GM12874 (cell line): ENCODE measurements around the gene SUPT20HL2.

Source experiments
- TF ChIP-seq, protein P1 (sequence below): IDR thresholded peaks from 2 replicates; pipeline ENCODE4 v1.5.1; 2011; ENCODE audit warnings: low read depth, mild to moderate bottlenecking, control low read depth, low read length, moderate library complexity; ENCODE audit not compliant: insufficient read depth

Gene SUPT20HL2

GRCh38 chrX:24321741-24322395, 8.0 kb upstream of the SUPT20HL2 start:
- TF ChIP-seq, protein P1, sequence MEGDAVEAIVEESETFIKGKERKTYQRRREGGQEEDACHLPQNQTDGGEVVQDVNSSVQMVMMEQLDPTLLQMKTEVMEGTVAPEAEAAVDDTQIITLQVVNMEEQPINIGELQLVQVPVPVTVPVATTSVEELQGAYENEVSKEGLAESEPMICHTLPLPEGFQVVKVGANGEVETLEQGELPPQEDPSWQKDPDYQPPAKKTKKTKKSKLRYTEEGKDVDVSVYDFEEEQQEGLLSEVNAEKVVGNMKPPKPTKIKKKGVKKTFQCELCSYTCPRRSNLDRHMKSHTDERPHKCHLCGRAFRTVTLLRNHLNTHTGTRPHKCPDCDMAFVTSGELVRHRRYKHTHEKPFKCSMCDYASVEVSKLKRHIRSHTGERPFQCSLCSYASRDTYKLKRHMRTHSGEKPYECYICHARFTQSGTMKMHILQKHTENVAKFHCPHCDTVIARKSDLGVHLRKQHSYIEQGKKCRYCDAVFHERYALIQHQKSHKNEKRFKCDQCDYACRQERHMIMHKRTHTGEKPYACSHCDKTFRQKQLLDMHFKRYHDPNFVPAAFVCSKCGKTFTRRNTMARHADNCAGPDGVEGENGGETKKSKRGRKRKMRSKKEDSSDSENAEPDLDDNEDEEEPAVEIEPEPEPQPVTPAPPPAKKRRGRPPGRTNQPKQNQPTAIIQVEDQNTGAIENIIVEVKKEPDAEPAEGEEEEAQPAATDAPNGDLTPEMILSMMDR: no peak

DNA sequence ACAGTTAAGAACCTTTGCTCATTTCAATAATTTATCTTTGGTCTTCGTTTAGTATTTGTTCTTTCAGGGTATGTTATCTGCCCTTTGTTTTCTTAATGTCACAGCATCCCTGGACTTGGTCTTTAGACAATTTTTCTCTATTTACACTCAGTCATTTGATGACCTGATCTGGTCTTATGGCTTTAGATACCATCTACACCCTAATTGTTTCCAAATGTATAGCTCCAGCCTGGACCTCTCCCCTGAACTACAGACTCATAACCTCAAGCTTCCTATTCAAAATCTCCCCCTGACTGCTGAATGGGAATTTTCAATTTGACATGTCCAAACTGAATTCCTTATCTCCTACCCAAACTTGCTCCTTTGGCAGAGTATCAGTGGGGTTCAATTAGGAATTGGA, 3.7 kb upstream of the SUPT20HL2 start:
- TF ChIP-seq, protein P1: no peak

DNA sequence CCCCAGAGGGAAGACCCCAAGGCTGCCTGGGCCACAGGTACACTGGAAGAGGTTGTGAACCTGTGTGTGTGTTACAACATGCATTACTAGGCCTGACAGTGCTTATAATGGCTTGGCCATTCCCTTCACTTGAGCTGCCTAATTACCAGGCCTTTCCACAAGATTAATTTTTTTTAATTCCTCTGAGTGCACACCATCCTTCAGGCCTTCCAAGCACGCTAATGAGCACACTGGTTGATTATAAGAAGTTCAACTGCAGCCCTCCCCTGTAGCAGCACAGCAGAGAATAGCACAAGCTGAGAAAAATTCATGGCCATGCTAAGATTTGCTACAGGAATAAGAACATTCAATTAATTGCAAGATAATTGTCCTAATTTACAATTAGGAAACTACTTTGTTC, 2.2 kb upstream of the SUPT20HL2 start:
- TF ChIP-seq, protein P1: no peak

DNA sequence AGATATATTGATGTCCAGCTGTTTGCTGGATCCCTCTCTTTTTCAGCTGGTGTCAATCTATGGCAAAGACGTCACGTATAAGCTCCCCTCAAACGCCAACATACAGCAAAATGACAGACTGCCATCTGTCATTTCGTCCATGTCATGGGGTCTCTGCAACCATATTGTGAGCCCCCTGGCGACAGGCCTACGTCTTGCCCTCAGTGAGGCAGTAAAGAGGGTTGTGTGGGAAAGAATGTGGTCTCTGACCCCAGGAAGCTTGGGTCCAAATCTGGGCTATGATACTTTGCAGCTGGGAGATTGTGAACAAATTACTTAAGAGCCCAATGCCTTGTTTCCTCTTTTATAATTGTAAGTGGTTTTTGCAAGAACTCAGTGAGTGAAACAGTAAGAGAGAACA, 7.4 kb downstream of the SUPT20HL2 start:
- TF ChIP-seq, protein P1: no peak

DNA sequence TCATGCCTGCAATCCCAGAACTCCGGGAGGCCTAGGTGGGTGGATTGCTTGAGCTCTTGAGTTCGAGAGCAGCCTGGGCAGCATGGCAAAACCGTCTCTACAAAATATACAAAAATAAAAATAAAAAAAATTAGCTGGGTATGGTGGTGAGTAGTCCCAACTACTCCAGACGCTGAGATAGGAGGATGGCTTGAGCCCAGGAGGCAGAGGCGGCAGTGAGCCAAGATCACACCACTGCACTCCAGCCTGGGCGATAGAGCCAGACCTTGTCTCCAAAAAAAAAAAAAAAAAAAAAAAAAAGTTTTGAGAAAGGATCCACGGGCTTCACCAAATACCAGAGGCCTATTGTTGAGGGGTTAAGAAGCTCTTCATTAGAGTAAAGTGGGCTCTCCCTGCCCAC, 8.0 kb downstream of the SUPT20HL2 start:
- TF ChIP-seq, protein P1: no peak

- TF ChIP-seq, protein P1: no peak
Measured at GRCh38 chrX:24301806-24302205, 12.1 kb downstream of the SUPT20HL2 start.

DNA sequence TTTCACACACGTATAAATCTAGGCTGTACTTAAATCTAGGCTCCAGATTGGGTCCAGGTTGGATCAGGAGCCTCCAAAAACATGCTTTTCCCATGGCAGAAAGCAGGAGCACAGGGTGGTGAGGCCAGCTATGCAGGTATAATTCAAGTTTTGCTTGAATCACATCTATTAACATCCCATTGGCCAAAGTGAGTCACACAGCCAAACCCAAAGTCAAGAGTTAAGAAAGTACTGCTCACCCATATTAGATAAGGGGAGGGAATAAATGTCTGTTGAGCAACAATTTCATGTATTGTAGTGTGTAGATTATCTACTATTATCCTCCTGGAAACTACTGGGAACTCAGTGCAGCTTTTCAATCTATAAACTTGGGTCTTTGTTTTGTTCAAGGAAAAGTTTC, 12.8 kb downstream of the SUPT20HL2 start:
- TF ChIP-seq, protein P1: no peak
